GM21367 (cell line): ENCODE measurements around the gene PPM1J.

Source experiments
- ATAC-seq: cut with Tn5 transposase; IDR thresholded peaks from one replicate; pipeline ENCODE4 v1.9.1; 2021; ENCODE audit not compliant: unreplicated experiment

The PPM1J gene

DNA sequence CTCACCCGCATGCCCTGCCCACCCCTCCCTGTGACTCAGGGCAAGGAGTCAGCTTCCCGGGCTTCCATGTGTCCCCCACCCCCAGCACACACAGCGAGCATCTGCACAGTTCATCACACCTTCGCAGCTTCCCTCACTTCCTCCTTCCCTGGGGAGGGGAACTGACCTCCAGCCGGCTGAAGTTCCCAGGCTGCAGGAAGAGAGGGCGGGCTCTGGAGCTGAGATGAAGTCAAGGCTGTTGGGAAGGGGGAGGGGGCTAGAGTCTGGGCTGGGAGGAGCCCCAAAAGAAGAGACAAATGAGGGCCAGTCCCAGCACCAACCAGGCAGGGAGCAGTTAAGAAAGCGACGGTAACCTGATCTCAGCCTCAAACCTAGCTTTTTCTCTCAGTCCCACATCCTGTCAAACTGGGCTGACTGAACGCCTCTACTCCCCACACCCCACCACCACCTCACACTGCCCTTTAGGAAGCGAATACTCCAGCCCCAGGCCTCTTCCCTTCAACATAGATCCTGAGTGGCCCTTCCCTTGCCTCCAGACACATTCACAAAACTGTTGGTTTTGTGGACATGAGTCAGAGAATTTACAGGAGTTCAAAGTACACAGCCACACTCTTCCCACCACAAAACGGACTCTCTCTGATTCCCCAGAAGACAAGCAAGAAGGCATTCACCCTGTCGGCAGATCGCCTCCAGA, 10.1 kb downstream of the PPM1J start:
- peak; percentile 51 for ATAC-seq

- ATAC-seq, result no peak
Observed at GRCh38 chr1:112704391-112704933, 10.7 kb downstream of the PPM1J start.

GRCh38 chr1:112703706-112704105, 11.4 kb downstream of the PPM1J start:
- no peak for ATAC-seq

GRCh38 chr1:112702420-112703261, 12.5 kb downstream of the PPM1J start:
- ATAC-seq, result no peak

DNA sequence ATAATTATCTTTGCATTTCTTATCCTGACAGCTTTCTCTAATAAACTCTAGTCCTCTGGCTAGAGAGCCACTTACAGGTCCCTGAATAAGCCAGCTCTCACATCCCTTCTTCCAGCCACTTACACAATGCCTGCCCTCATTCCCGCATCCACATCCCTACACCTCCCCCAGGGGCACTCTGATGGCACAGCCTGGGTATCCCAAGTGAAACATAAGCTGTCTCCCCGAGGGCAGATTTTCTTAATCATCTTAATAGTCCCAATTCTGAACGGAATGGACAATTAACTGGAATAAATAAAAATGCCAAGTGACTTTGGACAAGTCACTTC, 13.1 kb downstream of the PPM1J start:
- no peak for ATAC-seq

DNA sequence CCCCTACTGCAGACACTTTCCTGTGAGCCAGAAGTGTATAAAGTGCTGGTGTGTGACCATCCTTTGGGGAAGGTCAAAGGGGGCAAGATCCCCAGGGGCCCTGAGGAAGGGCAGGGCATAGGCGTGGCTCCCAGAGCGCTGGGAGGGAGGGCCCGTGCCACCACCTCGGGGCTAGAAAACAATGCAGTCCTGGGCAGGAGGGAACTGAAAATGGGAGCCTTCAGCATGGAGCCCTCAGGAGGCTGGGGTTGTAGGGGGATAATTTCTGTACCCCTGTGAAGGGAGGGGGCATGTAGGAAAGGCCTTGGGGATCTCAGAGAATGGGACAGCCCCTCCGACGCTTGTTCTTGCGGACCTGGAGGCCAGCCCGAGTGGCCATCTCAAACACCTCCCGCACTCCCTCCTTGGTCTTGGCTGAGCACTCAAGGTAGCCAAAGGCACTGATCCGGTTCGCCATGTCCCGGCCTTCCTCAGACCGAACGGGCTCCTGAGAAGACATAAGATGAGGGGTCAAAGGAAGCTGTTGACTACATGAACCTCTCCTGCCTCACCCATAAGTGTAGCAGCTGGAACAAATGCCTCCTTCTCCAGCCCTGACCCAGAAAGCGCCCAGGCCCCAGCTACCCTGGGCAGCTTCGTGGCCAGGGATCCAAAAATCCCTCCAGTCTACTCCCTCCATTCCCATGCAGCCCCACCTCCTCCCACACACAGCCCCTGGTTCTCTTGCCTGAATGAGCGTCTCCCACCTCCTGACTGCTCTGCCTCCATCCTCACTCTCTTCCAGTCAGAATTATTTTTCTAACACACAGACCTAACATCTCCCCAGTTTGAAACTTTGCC, 13.7 kb downstream of the PPM1J start:
- ATAC-seq, result no peak

- ATAC-seq, result peak; percentile 35
Observed at GRCh38 chr1:112700290-112701226, 14.6 kb downstream of the PPM1J start.

DNA sequence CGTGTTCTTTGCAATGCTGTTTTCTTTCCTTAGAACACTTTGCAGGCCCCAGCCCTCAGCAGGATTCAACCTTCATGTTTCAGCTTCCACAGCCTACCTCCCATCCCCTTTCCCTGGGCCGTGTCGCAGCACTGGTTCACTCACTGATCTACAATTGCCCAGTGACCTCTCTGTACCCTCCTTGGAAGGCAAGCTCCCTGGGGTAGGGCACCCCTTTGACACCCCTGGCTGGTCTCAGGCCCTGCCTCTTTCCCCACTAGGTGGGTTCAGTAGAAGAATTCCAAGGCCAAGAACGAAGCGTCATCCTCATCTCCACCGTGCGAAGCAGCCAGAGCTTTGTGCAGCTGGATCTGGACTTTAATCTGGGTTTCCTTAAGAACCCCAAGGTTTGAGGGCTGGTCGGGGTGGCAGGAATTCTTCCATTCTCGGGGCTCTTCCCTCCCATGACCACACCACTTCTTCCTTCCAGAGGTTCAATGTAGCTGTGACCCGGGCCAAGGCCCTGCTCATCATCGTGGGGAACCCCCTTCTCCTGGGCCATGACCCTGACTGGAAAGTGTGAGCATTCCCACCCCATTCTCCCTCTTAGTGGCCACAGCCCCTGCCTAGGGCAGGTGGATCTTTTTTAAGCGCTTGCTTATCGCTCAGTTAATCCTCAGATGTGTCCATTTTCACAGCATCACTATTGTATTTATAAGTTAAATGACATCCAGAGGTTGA, 15.5 kb downstream of the PPM1J start:
- no peak for ATAC-seq

DNA sequence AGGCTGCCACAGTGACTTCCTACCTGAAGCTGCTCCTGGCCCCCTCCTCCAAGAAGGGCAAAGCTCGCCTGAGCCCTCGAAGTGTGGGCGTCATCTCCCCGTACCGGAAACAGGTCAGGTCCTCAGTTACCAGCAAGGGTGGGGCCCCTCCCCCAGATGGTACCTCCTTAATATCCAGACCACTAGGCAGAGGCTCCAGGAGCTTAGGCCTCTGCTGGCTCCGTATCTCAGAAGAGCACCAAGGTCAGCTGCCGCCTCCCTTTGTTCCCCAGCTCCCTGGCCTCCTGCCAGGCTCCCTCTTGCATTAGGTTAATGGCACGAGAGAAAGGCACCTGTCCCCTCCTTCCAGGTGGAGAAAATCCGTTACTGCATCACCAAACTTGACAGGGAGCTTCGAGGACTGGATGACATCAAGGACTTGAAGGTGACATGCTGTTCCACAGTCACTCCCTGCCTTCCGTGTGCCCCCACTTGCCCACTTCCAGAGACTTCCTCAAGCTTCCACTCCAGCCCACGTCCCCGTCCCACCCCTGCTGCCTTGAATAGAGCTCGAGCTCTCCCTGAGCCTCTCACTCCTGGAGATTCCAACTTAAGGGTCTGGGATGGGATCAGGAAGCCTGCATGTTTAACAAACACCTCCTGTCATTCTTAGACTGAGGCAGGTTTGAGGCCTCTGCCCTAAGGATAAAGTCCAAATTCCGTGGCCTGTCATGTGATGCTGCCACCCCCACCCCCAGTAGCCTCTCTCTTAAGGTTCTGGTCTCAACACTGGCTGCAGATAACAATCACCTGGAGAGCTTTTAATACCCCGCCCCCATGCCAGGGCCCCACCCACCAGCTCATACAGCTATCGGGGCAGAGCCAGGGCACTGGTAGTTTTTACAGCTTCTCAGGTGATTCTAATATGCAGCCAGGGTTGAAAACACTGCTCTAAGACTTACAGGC, 16.5 kb downstream of the PPM1J start:
- no peak for ATAC-seq

- ATAC-seq, result no peak
Observed at GRCh38 chr1:112697781-112698201, 17.3 kb downstream of the PPM1J start.

DNA sequence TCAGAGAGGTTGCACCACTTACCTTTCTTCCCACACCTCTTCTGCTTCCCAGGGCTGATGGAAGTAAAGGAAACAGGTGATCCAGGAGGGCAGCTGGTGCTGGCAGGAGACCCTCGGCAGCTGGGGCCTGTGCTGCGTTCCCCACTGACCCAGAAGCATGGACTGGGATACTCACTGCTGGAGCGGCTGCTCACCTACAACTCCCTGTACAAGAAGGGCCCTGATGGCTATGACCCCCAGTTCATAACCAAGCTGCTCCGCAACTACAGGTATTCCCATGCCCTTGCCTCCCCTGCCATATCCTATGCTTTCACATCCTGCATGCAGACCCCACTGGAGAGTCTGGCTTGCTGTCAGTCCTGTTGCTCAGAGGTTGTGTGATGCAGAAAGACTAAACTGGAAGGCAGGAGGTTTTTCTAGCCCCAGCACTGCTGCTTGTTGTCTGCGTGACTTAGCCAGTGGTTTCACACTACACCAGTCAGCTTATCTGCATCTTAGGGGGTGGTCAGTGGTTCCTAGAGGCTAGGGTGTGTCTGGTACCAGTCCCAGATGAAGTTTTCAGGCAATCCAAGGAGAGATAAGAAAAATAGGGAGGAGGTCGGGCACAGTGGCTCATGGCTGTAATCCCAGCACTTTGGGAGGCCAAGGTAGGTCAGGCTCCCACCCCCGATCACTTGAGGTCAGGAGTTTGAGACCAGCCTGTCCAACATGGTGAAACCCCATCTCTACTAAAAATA, 18.4 kb downstream of the PPM1J start:
- ATAC-seq, result no peak

- ATAC-seq, result no peak
Observed at GRCh38 chr1:112695276-112695675, 19.9 kb downstream of the PPM1J start.

- ATAC-seq, result no peak
Observed at GRCh38 chr1:112694363-112694929, 20.7 kb downstream of the PPM1J start.

- no peak for ATAC-seq
Observed at GRCh38 chr1:112693821-112694220, 21.3 kb downstream of the PPM1J start.

GRCh38 chr1:112692681-112693080, 22.5 kb downstream of the PPM1J start:
- no peak for ATAC-seq

GRCh38 chr1:112689842-112690237, 25.3 kb downstream of the PPM1J start:
- ATAC-seq, result no peak

GRCh38 chr1:112689196-112689841, 25.8 kb downstream of the PPM1J start:
- ATAC-seq, result no peak
